Measurements from ENCODE around the gene MUC12. TPM values are rescaled to one million over a fixed set of nuclear protein-coding genes. Genes with fewer than 3 reads are reported as not detected.
"Not testable (repeated sequence)": the region's sequence is repeated elsewhere in the genome, so short reads cannot be mapped to it uniquely, and the experiment has no call there.

Gene MUC12
- polyA plus RNA-seq, 1 donor from 2014 or later = not detected

DNA sequence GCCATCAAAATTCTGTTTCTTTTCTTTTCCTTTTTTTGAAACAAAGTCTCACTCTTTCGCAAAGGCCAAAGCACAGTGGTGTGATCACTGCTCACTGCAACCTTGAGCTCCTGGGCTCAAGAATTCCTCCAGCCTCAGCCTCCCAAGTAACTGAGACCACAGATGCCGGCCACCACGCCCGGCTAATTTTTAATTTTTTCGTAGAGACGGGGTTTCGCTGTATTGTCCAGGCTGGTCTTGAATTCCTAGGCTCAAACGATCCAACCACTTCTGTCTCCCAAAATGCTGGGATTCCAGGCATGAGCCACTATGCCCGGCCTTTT, 90.2 kb downstream of the MUC12 start:
- Mint-ChIP-seq H3K27me3 (peaks cover 14% of the 10 kb centered on the region), H3K27ac (peak overlapping the region in 1 of 3 donors; percentile 8), H3K4me3 (no peak overlapping the region), H3K36me3 (no peaks in the 10 kb centered on the region), H3K9me3 (no peaks in the 10 kb centered on the region), H3K4me1 (no peaks in the 10 kb centered on the region)

DNA sequence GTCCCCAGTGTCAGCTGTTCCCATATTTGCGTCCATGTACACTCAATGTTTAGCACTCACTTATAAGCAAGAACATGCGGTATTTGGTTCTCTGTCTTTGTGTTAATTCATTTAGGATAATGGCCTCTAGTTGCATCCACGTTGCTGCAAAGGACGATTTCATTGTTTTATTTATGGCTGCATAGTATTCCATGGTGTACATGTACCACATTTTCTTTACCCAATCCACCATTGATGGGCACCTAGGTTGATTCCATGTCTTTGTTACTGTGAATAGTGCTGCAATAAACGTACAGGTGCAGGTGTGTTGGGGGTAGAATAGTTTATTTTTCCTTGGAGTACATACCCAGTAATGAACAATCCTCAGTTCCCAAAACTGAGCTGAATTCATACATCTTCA, 91.6 kb downstream of the MUC12 start:
- Mint-ChIP-seq H3K36me3 (no peaks in the 10 kb centered on the region), H3K27ac (no peak overlapping the region), H3K9me3 (no peaks in the 10 kb centered on the region)

DNA sequence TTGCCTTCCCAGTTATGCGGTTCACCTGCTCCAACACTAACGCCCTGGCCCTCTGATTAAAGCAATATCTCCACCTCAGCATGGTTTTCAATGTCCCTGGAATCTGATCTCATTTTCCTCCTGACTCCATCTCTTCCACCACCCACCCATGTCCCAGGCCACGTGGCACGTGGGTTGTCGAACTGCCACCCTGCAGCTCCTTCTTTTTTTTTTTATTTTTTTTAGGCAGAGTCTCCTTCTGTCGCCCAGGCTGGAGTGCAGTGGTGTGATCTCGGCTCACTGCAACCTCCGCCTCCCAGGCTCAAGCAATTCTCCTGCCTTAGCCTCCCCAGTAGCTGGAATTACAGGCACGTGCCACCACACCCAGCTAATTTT, 94.8 kb downstream of the MUC12 start:
- H3K9me3 Mint-ChIP-seq, H3K4me3 Mint-ChIP-seq, H3K36me3 Mint-ChIP-seq, H3K4me1 Mint-ChIP-seq: not testable (repeated sequence)
- Mint-ChIP-seq H3K27ac (peak overlapping the region in 2 of 3 donors; percentile 51 to 73), H3K27me3 (peaks cover 33% of the 10 kb centered on the region)

More for the DNA sequence above, 91.6 kb downstream of the MUC12 start:
- Mint-ChIP-seq H3K4me1 (no peaks in the 10 kb centered on the region), H3K4me3 (no peak overlapping the region), H3K27me3 (peaks cover 20% of the 10 kb centered on the region)

DNA sequence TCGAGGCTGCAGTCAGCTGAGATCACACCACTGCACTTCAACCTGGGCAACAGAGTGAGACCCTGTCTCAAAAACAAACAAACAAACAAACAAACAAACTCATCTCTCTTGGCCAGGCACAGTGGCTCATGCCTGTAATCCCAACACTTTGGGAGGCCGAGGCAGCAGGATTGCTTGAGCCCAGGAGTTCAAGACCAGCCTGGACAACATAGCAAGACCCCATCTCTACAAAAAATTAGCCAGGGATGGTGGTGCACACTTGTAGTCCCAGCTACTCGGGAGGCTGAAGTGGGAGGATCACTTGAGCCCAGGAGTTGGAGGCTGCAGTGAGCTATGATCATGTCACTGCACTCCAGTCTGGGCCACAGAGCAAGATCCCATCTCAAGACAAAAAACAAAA, 95.8 kb downstream of the MUC12 start:
- not testable (repeated sequence) for H3K4me3 Mint-ChIP-seq, H3K27ac Mint-ChIP-seq, H3K4me1 Mint-ChIP-seq, H3K9me3 Mint-ChIP-seq, H3K36me3 Mint-ChIP-seq
- peaks cover 35% of the 10 kb centered on the region for H3K27me3 Mint-ChIP-seq

DNA sequence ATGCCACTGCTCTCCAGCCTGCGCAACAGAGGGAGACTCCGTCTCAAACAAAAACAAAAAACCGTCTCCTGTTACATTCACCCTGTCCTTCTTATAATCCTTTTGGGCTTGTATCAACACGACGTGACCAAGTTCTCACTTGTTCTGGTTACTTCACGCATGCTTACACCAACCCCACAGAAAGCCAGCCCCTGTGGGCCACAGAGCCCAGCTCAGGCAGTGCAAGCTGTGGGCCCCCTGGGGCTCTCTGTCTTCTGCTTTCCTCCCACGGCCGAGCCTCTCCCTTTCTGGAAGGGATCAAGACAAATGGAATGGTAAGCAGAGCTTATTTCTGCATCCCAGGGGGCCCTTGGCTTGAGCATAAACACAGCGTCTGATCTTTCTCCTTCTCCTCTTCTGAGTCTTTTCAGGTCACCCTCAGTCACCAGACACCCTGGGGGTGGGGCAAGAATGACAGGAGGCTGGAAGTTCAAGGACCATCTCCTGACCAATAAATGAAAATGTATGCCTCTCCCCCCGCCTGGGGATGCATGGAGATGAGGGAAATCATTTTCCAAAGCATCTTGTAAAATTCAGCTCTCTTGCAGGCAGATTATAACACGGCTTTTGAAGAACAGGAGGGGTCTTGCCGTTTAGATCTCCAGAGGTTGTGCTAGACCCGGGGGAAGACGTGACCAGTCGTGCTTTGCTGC, 96.9 kb downstream of the MUC12 start:
- H3K4me3 Mint-ChIP-seq = no peak overlapping the region
- peaks cover 30% of the 10 kb centered on the region for H3K27me3 Mint-ChIP-seq
- H3K4me1 Mint-ChIP-seq = peaks cover 0 to 4% (median 0%) of the 10 kb centered on the region in 3 donors
- H3K27ac Mint-ChIP-seq = no peak overlapping the region
- H3K36me3 Mint-ChIP-seq = no peaks in the 10 kb centered on the region
- no peaks in the 10 kb centered on the region for H3K9me3 Mint-ChIP-seq

DNA sequence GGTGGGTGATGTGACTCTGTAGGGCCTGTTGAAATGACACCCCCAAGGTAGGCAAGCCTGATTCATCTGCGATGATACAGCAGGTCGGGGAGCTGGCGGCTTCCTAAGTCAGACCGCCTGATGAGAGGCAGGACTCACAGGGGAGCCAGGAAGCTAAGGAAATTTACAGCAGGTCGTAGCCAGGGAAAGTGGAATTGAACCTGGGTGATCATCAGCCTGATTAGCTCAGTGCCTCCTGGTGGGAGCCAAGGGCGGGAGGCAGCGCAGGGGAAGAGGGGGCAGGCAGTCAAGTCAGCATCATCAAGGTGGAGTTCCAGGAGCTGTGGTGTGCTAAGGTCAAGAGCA, 97.4 kb downstream of the MUC12 start:
- Mint-ChIP-seq H3K4me3 (no peak overlapping the region), H3K27me3 (peaks cover 31% of the 10 kb centered on the region)

DNA sequence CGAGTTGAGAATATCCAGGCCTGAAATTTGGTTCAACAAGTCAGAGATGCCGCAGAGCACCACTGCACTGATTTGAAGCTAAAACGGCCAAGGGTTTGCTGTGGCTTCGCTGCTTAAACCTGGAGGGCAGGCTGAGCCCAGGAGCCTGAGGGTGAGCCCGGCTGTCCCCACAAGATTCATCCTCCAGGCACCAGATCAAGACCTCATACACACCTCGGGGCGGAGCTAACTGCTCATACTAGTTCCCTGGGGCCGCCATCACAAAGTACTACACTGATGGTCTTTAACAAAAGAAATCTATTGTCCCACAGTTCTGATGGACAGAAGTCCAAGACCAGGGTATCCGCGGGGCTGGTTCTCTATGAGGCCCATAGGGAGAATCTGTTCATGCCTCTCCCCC, 99.0 kb downstream of the MUC12 start:
- Mint-ChIP-seq H3K36me3 (no peaks in the 10 kb centered on the region), H3K27me3 (peaks cover 29% of the 10 kb centered on the region), H3K9me3 (no peaks in the 10 kb centered on the region), H3K4me1 (peaks cover 0 to 4% (median 0%) of the 10 kb centered on the region in 3 donors), H3K27ac (no peak overlapping the region), H3K4me3 (no peak overlapping the region)

More for the DNA sequence above, 97.4 kb downstream of the MUC12 start:
- no peaks in the 10 kb centered on the region for H3K9me3 Mint-ChIP-seq
- H3K27ac Mint-ChIP-seq = no peak overlapping the region
- H3K36me3 Mint-ChIP-seq = no peaks in the 10 kb centered on the region
- peaks cover 0 to 4% (median 0%) of the 10 kb centered on the region in 3 donors for H3K4me1 Mint-ChIP-seq

Other genes with a start within 250 kb of the MUC12 start
- gene EPO, start 249.1 kb upstream of the MUC12 start, polyA plus RNA-seq = not detected
- gene ZAN, start 236.0 kb upstream of the MUC12 start, polyA plus RNA-seq = not detected
- not detected for gene EPHB4, start 142.0 kb upstream of the MUC12 start, polyA plus RNA-seq
- 11.4 TPM for gene SLC12A9, start 116.9 kb upstream of the MUC12 start, polyA plus RNA-seq
- gene TRIP6, start 102.2 kb upstream of the MUC12 start, polyA plus RNA-seq = 4.6 TPM
- gene SRRT, start 94.5 kb upstream of the MUC12 start, polyA plus RNA-seq = 79.7 TPM
- gene UFSP1, start 79.8 kb upstream of the MUC12 start, polyA plus RNA-seq = 2.5 TPM
- not detected for gene ACHE, start 73.7 kb upstream of the MUC12 start, polyA plus RNA-seq
- not detected for gene MUC3A, start 20.0 kb upstream of the MUC12 start, polyA plus RNA-seq
- gene MUC17, start 50.5 kb downstream of the MUC12 start, polyA plus RNA-seq = not detected
- gene TRIM56, start 115.9 kb downstream of the MUC12 start, polyA plus RNA-seq = 15.0 TPM
- gene SERPINE1, start 157.5 kb downstream of the MUC12 start, polyA plus RNA-seq = not detected
- gene AP1S1, start 184.9 kb downstream of the MUC12 start, polyA plus RNA-seq = 8.3 TPM
- gene VGF, start 196.0 kb downstream of the MUC12 start, polyA plus RNA-seq = not detected
- not detected for gene NAT16, start 210.7 kb downstream of the MUC12 start, polyA plus RNA-seq
- gene MOGAT3, start 231.5 kb downstream of the MUC12 start, polyA plus RNA-seq = not detected
- gene PLOD3, start 248.0 kb downstream of the MUC12 start, polyA plus RNA-seq = 16.8 TPM
- 54.4 TPM for gene ZNHIT1, start 248.6 kb downstream of the MUC12 start, polyA plus RNA-seq

Data from IgD-negative memory B cell (primary cell).